GF-D8 (cell line): ENCODE results near the gene WDR20.
"Not testable (repeated sequence)": the region's sequence is repeated elsewhere in the genome, so short reads cannot be mapped to it uniquely, and the experiment has no call there.

Experiments
- DNase-seq: peaks from one replicate; lab custom pipeline; 2025; lab: John Stamatoyannopoulos, UW

Gene WDR20

DNA sequence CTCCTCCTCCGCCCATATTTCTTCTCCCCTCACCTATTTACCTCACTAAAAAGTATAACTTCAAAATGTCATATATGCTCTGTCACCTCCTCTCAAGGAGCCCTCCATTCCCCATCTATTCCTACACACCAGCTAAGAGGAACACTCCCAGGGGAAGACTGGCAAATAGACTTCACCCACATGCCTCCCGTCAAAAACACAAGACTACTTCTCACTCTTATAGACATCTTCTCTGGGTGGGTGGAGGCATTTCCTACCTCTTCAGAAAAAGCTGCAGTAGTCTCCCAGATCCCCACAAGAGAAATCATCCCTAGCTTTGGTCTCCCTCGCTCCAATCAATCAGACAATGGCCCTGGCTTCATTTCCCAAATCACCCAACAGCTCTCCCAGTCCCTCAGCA, 99.1 kb downstream of the WDR20 start:
- DNase-seq: no peak

GRCh38 chr14:102239231-102239630, 99.5 kb downstream of the WDR20 start:
- no peak for DNase-seq

DNA sequence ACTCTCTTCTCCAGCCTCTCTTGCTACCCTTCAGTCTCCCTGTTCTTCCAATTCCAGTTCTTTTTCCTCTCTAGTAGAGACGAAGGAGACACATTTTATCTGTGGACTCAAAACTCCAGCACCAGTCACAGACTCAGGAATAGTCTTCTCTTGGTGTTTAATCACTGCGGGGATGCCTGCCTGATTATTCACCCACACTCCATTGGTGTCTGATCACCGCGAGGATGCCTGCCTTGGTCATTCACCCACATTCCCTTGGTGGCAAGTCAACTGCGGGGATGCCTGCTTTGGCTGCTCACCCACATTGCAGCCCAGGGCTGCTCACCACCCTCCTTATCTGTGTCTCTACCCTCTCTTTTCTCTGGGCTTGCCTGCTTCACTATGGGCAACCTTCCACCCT, 100.8 kb downstream of the WDR20 start:
- not testable (repeated sequence) for DNase-seq

DNA sequence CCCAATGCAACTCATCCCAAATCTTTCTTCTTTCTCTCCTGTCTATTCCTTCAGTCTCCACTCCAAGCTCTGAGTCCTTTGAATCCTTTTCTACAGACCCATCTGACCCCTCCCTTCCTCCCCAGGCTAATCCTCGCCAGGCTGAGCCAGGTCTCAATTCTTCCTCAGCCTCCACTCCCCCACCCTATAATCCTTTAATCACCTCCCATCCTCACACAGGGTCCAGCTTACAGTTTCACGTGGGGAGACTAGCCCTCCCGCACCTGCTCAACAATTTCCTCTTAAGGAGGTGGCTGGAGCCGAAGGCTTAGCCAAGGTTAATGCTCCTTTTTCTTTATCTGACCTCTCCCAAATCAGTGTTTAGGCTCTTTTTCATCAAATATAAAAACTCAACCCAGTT, 101.5 kb downstream of the WDR20 start:
- DNase-seq: no peak

DNA sequence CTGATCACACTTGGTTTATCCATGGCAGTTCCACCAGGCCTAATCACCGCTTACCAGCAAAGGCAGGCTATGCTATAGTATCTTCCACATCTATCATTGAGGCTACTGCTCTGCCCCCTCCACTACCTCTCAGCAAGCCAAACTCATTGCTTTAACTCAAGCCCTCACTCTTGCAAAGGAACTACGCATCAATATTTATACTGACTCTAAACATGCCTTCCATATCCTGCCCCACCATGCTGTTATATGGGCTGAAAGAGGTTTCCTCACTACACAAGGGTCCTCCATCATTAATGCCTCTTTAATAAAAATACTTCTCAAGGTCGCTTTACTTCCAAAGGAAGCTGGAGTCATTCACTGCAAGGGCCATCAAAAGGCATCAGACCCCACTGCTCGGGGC, 104.1 kb downstream of the WDR20 start:
- DNase-seq: not testable (repeated sequence)

GRCh38 chr14:102246071-102246470, 106.4 kb downstream of the WDR20 start:
- DNase-seq: no peak

GRCh38 chr14:102248121-102248520, 108.4 kb downstream of the WDR20 start:
- DNase-seq: no peak

DNA sequence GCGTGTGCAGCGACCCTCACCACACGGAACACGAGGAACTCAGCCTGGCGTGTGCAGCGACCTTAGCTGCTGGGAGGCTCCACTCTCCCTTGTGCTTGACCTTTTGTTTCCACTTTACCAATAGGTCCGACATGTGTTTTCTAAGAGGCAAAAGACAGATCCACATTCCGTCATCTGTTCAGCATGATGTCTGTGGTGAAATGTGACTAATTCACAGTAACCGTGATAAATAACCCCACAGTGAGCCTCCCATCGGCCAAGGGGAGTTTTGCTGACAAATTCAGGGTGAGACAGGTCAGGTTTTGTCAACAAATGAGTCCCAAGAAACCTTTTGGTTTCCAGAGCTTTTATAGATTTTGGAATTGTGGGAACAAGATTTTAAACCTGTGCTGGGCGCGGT, 109.3 kb downstream of the WDR20 start:
- no peak for DNase-seq

- no peak for DNase-seq
Measured at GRCh38 chr14:102249981-102250380, 110.3 kb downstream of the WDR20 start.

- no peak for DNase-seq
Measured at GRCh38 chr14:102250636-102251035, 110.9 kb downstream of the WDR20 start.

- DNase-seq: no peak
Measured at GRCh38 chr14:102251161-102251560, 111.5 kb downstream of the WDR20 start.

DNA sequence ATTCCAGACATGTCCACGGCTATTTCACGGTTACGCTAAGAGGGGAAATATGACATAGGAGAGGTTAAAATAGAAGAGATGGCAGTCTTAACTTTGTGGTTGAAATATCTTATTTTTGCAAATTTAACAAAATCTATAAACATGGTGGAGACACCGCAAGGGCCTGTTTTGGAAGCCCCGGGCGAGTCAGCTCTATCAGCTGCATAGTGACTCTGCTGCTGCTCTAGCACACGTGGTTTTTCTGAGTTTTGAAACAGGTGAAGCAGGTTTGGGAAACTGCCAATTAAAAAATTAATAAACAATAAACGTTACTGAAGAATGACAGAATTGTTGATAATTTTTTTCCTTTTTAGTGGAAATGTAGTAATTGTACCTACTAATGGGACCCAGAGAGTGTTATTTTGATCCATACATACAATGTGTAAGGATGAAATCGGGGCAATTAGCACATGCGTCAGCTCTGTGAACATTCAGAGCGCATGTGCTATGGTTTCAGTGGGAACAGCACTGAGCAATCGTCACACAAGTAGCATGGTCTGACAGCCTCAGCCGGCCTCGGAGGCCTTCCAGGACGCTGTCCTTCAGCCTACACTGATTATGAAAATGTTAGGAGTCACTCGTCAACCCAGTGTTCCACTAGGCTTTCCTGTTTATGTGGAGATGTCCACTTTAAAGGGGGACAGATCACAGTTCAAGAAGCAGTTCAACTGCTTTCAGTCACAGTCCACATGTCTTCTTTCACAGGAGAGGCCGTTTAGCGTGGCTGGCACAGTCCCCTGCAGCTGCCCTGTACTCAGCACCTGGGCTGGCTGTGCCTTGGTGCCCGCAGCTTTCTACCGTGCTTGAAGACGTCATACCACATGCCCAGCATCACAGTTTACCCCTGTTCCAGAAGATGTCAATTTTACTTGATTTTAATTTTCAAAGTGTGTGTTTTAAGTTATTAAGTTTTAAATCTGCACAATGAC, 113.4 kb downstream of the WDR20 start:
- no peak for DNase-seq

DNA sequence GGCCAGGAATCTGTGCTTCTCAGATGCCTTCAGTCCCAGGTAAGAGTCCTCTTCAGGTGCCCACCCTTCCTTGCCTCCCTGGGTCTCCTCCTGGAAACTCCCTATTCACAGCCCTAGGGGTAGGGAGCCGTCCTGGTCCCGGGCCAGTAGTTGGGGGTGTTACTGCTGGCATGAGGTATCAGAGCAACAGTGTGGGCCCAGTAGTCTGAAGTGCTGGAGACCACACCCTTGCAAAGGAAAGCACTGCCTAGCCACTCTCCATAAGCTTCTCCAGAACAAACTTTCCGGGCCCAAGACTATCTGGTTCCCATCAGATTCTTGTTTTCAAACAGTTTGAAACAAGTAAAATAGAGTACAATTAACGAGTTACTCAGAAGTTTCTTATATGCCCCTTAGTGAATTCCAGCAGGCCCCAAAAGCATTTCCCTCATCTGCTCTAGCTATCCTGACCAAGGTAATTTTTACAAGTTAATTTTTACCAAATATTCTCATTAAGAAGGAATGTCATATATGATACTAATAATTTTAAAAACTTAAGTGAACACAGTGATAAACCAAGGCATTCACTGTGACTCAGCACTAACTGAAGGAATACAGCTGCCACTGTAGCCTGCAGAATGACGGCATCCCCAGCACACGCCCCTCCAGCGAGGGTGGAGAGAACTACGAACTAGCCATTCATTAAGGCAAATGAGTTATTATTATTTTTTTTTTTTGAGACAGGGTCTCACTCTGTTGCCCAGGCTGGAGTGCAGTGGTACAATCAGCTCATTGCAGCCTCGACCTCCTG, 115.9 kb downstream of the WDR20 start:
- DNase-seq: no peak

- DNase-seq: no peak
Measured at GRCh38 chr14:102256716-102257115, 117.0 kb downstream of the WDR20 start.

DNA sequence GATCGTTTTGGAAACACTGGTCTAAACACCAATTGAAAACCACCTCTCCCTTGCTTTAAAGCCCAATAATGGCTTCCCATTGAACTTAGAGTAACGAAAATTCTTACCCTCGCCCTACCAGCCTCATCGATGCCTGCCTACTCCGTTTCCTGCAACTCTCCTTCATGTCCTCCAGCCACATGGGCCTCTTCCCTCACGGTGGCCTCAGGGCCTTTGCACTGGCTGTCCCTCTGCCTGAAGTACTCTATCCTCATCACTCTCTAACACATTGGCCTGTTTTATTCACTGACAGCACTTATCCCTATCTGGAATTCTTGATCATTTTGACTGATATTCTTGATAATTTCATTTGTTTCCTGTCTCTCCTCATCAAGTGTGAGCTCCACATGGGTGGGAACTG, 118.4 kb downstream of the WDR20 start:
- DNase-seq: no peak
